DLD1 (cell line): ENCODE results near the gene MGRN1.

ENCODE experiments used
- in situ Hi-C: cut with HindIII; loops from 2 replicates; pipeline ENCODE4 v1.10.0; 2017; ENCODE audit warnings: low sequenced_read_pairs

MGRN1 gene

GRCh38 chr16:4685292-4685691 is 60.7 kb downstream of the MGRN1 start:
- in situ Hi-C loops: no loop called here

GRCh38 chr16:4685776-4686496 is 61.3 kb downstream of the MGRN1 start:
- in situ Hi-C loops: no loop called here

- in situ Hi-C loops: no loop called here
Observed at GRCh38 chr16:4686497-4687210, 62.0 kb downstream of the MGRN1 start.

- in situ Hi-C loops: no loop called here
Observed at GRCh38 chr16:4687416-4687815, 62.8 kb downstream of the MGRN1 start.

- in situ Hi-C loops: no loop called here
Observed at GRCh38 chr16:4687946-4688673, 63.5 kb downstream of the MGRN1 start.

GRCh38 chr16:4688674-4689045 is 64.0 kb downstream of the MGRN1 start:
- in situ Hi-C loops: no loop called here

- in situ Hi-C loops: no loop called here
Observed at GRCh38 chr16:4689091-4689671, 64.6 kb downstream of the MGRN1 start.

GRCh38 chr16:4689864-4690704 is 65.5 kb downstream of the MGRN1 start:
- in situ Hi-C loops: no loop called here

- in situ Hi-C loops: no loop called here
Observed at GRCh38 chr16:4690946-4691665, 66.5 kb downstream of the MGRN1 start.

GRCh38 chr16:4691666-4692412 is 67.2 kb downstream of the MGRN1 start:
- in situ Hi-C loops: no loop called here

GRCh38 chr16:4692460-4693295 is 68.1 kb downstream of the MGRN1 start:
- in situ Hi-C loops: no loop called here

- in situ Hi-C loops: no loop called here
Observed at GRCh38 chr16:4693296-4693955, 68.8 kb downstream of the MGRN1 start, which contains the start of gene NUDT16L1. Gene NUDT16L1 (plus strand): TSS chr16:4693562. CDS start chr16:4693727, 165 bp downstream.

GRCh38 chr16:4693956-4694641 is 69.5 kb downstream of the MGRN1 start:
- in situ Hi-C loops: no loop called here

GRCh38 chr16:4694642-4695451 is 70.2 kb downstream of the MGRN1 start:
- in situ Hi-C loops: no loop called here

- in situ Hi-C loops: no loop called here
Observed at GRCh38 chr16:4695473-4696171, 71.0 kb downstream of the MGRN1 start.
